Prostate gland (tissue), 2 donors: ENCODE measurements around the gene CHCHD6.

Experiments used
- CTCF ChIP-seq, 4 experiments: fragments of 200-600 bp in 2 of 4; fragments of 450-650 bp in 2 of 4; sonication (generic) in 2 of 4; IDR thresholded peaks; 1 replicate in 3 of 4; 2 replicates in 1 of 4; pipeline ENCODE4 v1.5.1; 2016 to 2019; ENCODE audit warnings: antibody characterized with exemption in 4 of 4, mild to moderate bottlenecking in 2 of 4, moderate library complexity in 2 of 4
- POLR2A ChIP-seq: fragments of 450-650 bp; IDR thresholded peaks from one replicate; pipeline ENCODE4 v1.6.1; 2016; ENCODE audit warnings: antibody characterized with exemption, mild to moderate bottlenecking
- POLR2AphosphoS5 ChIP-seq: sonication (generic); formaldehyde crosslinking; IDR thresholded peaks from one replicate; pipeline ENCODE4 v1.6.1; 2017; ENCODE audit warnings: antibody characterized with exemption

GRCh38 chr3:126798521-126798920 is 94.5 kb downstream of the CHCHD6 start:
- TF ChIP-seq CTCF (IDR thresholded peaks at IDR 0.05) (no peak), POLR2AphosphoS5 (no peak), POLR2A (no peak)
